GM19035 (cell line): ENCODE results near the gene HIBADH.
"Not testable (repeated sequence)": the region's sequence is repeated elsewhere in the genome, so short reads cannot be mapped to it uniquely, and the experiment has no call there.

Experiments
- ATAC-seq: cut with Tn5 transposase; IDR thresholded peaks from one replicate; pipeline ENCODE4 v1.9.1; 2021; ENCODE audit not compliant: unreplicated experiment

The HIBADH gene

DNA sequence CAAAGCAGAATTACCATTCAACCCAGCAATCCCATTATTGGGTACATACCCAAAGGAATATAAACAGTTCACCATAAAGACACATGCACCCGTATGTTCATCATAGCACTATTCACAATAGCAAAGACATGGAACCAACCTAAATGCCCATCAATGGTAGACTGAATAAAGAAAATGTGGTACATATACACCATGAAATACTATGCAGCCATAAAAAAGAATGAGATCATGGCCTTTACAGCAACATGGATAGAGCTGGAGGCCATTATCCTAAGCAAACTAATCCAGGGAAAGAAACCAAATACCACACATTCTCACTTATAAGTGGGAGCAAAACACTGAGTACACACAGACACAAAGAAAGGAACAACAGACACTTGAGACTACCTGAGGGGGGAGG lies 23.6 kb downstream of the HIBADH start:
- ATAC-seq: not testable (repeated sequence)

GRCh38 chr7:27636326-27637006 lies 26.2 kb downstream of the HIBADH start:
- no peak for ATAC-seq

DNA sequence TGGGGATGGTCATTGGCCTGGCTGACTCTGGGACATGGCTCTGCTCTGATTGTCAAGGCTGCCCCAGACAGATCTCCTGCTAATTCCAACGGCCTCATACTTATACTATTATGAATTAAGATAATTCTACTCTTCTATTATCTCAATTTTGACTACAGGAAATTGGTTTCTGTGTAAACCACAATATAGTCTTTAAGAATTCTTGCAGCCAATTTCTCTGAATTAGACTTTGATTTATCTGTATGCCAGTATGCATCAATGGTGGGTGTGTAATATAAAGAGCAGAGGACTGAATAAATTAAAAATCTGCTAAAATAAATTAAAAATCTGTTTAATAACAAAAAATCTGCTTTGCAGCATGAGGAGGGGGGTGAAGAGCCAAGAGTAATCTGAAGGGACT lies 27.0 kb downstream of the HIBADH start:
- ATAC-seq: no peak

- ATAC-seq: no peak
Observed at GRCh38 chr7:27634671-27635493, 27.8 kb downstream of the HIBADH start.

DNA sequence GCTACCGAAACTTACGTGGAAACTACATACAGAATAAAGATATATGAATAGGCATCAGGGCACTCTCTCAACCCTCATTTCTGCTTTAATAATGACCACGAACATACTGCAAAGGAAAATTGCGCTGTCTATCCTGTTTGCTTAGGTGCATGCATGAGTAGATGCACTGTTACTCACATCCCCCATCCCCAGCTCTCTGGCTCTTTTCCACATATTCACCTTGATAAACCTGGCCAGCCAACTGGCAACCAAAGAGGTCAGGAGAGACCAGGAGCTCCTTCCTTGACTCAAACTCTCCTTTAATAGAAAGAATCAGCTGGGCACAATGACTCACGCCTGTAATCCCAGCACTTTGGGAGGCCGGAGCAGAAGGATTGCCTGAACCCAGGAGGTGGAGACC lies 29.6 kb downstream of the HIBADH start:
- no peak for ATAC-seq

DNA sequence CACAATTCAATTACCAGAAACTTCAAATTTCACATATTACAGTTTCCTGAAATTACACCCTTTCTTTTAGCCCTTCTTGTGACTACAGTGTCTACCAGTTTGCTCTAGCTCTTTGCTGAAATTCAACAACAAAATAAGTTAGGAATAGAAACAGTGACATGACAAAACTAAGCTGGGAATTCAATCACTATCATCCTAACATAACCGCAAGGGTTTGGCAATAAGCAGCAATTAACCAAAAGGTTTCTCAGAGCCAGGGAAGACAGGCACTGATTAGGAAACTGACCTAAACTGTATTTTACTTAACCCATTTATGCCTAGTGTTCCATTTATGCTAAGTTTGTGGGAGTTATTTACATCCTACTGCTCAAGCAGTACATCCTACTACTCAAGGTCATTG lies 31.3 kb downstream of the HIBADH start:
- ATAC-seq: no peak

DNA sequence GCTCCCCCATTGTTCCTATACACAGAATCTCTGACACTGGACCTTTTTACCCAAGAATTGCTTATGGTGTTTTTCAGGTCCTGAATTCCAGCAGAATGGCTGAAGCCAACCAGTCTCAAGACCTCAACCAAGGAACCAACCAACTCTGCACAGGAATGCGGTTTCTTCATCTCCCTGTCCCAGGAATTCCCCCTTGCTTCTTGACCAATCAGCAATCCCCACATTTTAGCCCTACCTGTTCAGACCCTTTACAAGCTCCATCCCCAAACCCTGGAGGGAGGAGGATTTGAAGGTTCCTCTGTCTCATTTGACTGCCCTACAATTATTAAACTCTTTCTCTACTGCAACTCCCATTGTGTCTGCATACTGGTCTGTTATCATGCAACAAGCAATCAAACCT lies 35.5 kb downstream of the HIBADH start:
- ATAC-seq: no peak

DNA sequence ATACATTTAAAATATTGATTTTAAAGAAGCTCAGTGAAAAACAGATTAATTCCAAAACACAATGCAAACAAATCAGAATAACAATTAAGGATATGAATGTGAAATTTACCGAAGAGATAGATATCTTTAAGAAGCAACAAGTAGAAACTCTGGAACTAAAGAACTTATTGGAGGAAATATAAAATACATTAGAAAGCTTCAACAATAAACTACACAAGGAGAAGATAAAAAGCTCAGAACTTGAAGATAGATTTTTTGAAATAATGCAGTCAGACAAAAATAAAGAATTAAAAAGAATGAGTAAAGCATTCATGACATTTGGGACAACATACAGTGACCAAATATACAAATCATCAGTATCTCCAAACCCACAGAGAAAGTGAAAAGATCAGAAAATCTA lies 43.2 kb downstream of the HIBADH start:
- no peak for ATAC-seq

GRCh38 chr7:27617651-27618381 lies 44.9 kb downstream of the HIBADH start:
- no peak for ATAC-seq

- no peak for ATAC-seq
Observed at GRCh38 chr7:27616914-27617548, 45.7 kb downstream of the HIBADH start.

GRCh38 chr7:27616186-27616491 lies 46.5 kb downstream of the HIBADH start:
- ATAC-seq: no peak

DNA sequence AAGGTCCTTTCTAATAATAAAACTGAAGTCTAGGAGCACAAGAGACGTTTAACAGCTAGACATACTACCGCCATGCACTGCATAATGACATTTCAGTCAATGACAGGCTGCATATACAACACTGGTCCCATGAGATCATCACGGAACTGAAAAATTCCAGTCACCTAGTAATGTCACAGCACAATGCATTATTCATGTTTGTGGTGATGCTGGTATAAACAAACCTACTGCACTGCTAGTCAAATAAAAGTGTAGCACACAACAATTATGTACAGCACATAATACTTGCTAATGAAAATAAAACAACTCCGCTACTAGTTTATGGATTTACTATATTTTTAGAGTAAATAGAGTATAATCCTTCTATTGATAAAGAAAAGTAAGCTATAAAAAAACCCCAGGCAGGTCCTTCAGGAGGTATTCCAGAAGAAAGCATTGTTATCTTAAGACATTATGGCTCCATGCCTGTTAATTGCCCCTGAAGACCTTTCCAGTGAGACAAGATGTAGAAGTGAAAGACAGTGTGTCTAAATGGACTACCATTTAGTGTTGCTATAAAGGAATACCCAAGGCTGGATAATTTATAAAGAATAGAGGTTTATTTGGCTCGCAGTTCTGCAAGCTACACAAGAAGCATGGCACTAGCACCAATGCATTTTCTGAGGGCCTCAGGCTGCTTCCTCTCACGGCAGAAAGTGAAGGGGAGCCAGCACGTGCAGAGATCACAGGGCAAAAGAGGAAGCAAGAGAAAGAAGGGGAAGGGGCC lies 47.1 kb downstream of the HIBADH start:
- no peak for ATAC-seq

DNA sequence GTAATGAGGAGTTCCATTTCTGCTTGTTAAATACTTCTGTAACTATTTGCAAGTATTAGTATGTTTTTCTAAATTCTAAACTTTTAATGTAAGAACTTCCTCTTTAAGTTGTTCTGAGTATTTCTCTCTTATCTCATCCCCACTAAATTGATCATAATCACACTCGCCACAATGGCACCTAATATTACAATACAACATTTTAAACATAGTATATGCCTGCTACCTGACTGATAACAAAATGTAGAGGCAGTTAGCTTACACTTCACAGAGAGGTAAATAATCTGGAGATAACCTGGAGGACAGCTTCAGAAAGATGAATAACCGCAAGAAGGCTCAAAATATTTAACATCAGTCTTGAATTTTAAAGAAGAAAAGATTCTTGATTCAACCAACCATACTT lies 48.6 kb downstream of the HIBADH start:
- ATAC-seq: no peak

GRCh38 chr7:27611059-27611458 lies 51.6 kb downstream of the HIBADH start:
- ATAC-seq: no peak

- no peak for ATAC-seq
Observed at GRCh38 chr7:27608776-27609495, 53.7 kb downstream of the HIBADH start.

DNA sequence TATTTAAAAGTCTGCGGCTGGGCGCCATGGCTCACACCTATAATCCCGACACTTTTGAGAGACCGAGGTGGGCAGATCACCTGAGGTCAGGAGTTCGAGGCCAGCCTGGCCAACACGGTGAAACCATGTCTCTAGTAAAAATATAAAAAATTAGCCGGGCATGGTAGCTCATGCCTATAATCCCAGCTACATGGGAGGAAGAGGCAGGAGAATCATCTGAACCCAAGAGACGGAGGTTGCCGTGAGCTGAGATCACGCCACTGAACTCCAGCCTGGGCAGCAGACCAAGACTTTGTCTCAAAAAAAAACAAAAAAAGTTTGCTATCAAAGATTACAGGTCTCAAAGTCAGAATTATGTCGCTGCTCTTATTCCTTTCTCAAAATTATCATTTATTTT lies 55.5 kb downstream of the HIBADH start:
- no peak for ATAC-seq

DNA sequence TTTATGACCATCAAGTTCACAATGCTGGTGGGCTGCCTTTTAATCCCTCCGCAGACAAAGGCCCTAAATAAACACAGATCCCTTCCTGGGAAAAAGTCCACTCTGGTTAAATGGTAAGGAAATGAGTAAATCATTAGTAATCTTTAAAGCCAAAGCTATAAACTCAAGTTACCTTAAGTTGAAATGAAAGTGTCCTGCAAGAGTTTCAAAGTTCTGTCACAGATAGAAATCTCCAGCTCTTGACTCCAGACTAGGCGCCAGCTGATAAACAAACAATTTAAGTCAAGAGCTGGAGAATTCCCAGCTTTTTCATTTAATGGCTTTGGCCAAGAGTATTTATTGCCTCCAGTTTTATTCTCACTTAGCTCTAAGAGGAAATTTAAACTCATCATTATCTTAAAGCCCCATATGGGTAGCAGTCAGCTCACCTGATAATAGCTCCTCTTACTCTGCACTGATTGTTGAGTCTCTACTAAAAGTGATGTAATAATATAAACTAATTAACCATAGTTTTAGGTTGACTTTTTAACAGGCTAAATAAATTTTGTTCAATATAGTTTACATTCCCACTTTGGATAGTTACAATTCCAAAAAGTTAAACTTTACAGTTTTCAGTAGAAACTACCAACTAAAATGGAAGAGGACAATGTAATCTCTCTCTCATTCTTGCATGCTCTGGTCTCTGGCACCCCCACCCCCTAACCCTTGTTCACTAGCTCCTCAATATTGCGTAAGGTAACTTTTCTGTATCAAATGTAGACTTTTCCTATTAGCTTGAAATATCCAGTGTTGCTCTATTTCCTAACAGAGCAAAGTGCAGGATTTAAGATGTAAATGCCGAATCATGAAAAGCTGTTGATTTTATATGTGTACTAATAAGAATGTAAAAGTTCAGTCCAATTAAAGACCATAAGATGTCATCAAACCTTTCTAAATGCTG lies 56.1 kb downstream of the HIBADH start:
- ATAC-seq: no peak

GRCh38 chr7:27605689-27606269 lies 56.9 kb downstream of the HIBADH start:
- no peak for ATAC-seq

- no peak for ATAC-seq
Observed at GRCh38 chr7:27605283-27605682, 57.4 kb downstream of the HIBADH start.
